IPS DF 6.9 (cell line): ENCODE data around the gene PMF1.

Experiments
- DNase-seq: peaks from one replicate; pipeline ENCODE4 v3.0.0-alpha.2; 2013; ENCODE audit warnings: low read depth, low spot score
- H3K27ac ChIP-seq: one replicate; pipeline ENCODE4 v1.5.1; 2013; ENCODE audit warnings: low read length, control low read depth
- H3K27me3 ChIP-seq: 2 replicates; pipeline ENCODE4 v1.6.1; 2013; ENCODE audit warnings: mild to moderate bottlenecking, low read length; ENCODE audit not compliant: control insufficient read depth, insufficient read depth
- H3K36me3 ChIP-seq: 2 replicates; pipeline ENCODE4 v1.6.1; 2013; ENCODE audit warnings: low read length; ENCODE audit not compliant: control insufficient read depth, insufficient read depth
- H3K4me1 ChIP-seq: 2 replicates; pipeline ENCODE4 v1.6.1; 2013; ENCODE audit warnings: low read length; ENCODE audit not compliant: control insufficient read depth, insufficient read depth
- H3K4me3 ChIP-seq: 2 replicates; pipeline ENCODE4 v1.5.1; 2013; ENCODE audit warnings: mild to moderate bottlenecking, low read length
- H3K9me3 ChIP-seq: 2 replicates; pipeline ENCODE4 v1.6.1; 2013; ENCODE audit warnings: low read length, inconsistent platforms; ENCODE audit not compliant: control insufficient read depth, insufficient read depth
- WGBS: extraction: QIAGEN DNeasy Blood & Tissue Kit; methylation state at CpG from one replicate; pipeline ENCODE4 v1.1.7; 2013; ENCODE audit warnings: mixed read lengths, missing lambda C conversion rate; ENCODE audit not compliant: insufficient read length, insufficient coverage; 5-methylcytosine and 5-hydroxymethylcytosine counted together

PMF1 gene

DNA sequence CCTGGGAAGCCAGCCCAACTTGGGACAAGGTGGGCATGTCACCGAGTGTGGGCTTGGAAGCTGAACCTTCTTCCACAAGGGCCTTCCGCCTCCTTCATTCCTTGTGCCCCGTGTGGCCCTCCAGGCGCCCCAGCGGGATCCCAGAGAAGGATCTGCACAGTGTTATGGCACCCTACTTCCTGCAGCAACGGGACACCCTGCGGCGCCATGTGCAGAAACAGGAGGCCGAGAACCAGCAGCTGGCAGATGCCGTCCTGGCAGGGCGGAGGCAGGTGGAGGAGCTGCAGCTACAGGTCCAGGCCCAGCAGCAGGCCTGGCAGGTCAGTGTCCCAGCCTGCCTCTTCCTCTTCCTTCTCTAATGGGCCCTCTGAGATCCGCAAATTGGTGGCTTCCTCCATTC is 23.4 kb downstream of the PMF1 start:
- H3K4me1 ChIP-seq, result no peaks in the 10 kb centered on the region
- peaks cover 21% of the 10 kb centered on the region for H3K36me3 ChIP-seq
- H3K4me3 ChIP-seq, result no peak overlapping the region
- DNase-seq, result no peak
- no peaks in the 10 kb centered on the region for H3K9me3 ChIP-seq
- H3K27me3 ChIP-seq, result no peaks in the 10 kb centered on the region
- WGBS, result no CpG with 5 or more reads among the region's 12 CpGs
- H3K27ac ChIP-seq, result no peak overlapping the region

DNA sequence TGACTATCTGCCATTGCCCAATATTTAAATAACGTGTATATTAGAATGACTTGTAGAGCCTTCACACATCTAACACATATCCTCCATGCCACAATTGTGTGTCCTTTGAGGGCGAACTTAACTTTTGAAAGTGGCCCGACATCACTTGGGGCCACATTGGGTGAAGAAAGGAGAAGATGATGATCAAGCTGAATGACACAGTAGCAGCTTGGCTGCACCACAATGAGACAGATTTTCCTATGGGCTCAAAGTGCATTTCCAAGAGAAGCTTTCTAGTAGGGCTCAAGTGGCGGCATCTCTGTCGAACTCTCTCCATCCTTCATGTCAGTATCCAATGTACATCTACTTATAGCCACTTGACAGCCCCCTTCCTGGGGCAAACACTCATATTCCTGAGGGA is 25.4 kb downstream of the PMF1 start:
- H3K4me1 ChIP-seq, result no peaks in the 10 kb centered on the region
- no peaks in the 10 kb centered on the region for H3K9me3 ChIP-seq
- no peaks in the 10 kb centered on the region for H3K27me3 ChIP-seq
- H3K36me3 ChIP-seq, result peaks cover 24% of the 10 kb centered on the region
- no peak for DNase-seq
- H3K4me3 ChIP-seq, result no peak overlapping the region
- H3K27ac ChIP-seq, result no peak overlapping the region
- WGBS, result no CpG with 5 or more reads among the region's 5 CpGs

DNA sequence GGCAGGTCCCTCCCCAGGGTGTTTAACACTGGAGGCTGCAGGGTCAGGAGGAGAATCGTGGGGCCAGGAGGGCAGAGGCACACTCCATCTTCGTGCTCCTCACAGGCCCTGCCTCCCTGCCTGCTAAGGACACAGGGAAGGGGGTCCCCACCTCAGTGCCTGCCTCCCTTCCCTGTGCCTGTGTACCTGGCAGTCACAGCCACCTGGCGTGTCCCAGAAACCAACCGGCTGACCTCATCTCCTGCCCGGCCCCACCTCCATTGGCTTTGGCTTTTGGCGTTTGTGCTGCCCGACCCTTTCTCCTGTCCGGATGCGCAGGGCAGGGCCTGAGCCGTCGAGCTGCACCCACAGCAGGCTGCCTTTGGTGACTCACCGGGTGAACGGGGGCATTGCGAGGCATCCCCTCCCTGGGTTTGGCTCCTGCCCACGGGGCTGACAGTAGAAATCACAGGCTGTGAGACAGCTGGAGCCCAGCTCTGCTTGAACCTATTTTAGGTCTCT is 28.6 kb downstream of the PMF1 start:
- no CpG with 5 or more reads among the region's 15 CpGs for WGBS
- no peak for DNase-seq
- H3K4me1 ChIP-seq, result peaks cover 8% of the 10 kb centered on the region; the same call in 1 of the 2 replicates
- no peak overlapping the region for H3K4me3 ChIP-seq
- no peaks in the 10 kb centered on the region for H3K27me3 ChIP-seq
- peaks cover 21% of the 10 kb centered on the region for H3K36me3 ChIP-seq
- no peak overlapping the region for H3K27ac ChIP-seq
- no peaks in the 10 kb centered on the region for H3K9me3 ChIP-seq

DNA sequence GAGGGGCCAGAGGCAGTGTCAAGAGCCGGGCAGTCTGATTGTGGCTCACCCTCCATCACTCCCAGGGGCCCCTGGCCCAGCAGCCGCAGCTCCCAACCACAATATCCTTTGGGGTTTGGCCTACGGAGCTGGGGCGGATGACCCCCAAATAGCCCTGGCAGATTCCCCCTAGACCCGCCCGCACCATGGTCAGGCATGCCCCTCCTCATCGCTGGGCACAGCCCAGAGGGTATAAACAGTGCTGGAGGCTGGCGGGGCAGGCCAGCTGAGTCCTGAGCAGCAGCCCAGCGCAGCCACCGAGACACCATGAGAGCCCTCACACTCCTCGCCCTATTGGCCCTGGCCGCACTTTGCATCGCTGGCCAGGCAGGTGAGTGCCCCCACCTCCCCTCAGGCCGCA is 29.1 kb downstream of the PMF1 start, which contains the start of gene BGLAP:
TSS of gene BGLAP (plus strand) at position 259 of the 400 bp plus-strand sequence. CDS start at position 307, 48 bp downstream.
- Histone ChIP-seq H3K27me3 (no peaks in the 10 kb centered on the region), H3K27ac (no peak within 1 kb of the TSS), H3K9me3 (no peaks in the 10 kb centered on the region), H3K4me1 (peaks cover 10% of the 10 kb centered on the region; the same call in 1 of the 2 replicates), H3K4me3 (no peak within 1 kb of the TSS), H3K36me3 (peaks cover 17% of the 10 kb centered on the region; the same call in 1 of the 2 replicates)
- no CpG with 5 or more reads among the region's 14 CpGs for WGBS
- no peak for DNase-seq

DNA sequence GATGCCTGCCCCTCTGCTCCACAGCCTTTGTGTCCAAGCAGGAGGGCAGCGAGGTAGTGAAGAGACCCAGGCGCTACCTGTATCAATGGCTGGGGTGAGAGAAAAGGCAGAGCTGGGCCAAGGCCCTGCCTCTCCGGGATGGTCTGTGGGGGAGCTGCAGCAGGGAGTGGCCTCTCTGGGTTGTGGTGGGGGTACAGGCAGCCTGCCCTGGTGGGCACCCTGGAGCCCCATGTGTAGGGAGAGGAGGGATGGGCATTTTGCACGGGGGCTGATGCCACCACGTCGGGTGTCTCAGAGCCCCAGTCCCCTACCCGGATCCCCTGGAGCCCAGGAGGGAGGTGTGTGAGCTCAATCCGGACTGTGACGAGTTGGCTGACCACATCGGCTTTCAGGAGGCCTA is 29.9 kb downstream of the PMF1 start:
- no peaks in the 10 kb centered on the region for H3K27me3 ChIP-seq
- no peaks in the 10 kb centered on the region for H3K9me3 ChIP-seq
- H3K36me3 ChIP-seq, result peaks cover 15% of the 10 kb centered on the region; the same call in 1 of the 2 replicates
- DNase-seq, result no peak
- WGBS, result no CpG with 5 or more reads among the region's 10 CpGs
- H3K4me1 ChIP-seq, result peaks cover 12% of the 10 kb centered on the region; the same call in 1 of the 2 replicates
- H3K4me3 ChIP-seq, result no peak overlapping the region
- H3K27ac ChIP-seq, result no peak overlapping the region

DNA sequence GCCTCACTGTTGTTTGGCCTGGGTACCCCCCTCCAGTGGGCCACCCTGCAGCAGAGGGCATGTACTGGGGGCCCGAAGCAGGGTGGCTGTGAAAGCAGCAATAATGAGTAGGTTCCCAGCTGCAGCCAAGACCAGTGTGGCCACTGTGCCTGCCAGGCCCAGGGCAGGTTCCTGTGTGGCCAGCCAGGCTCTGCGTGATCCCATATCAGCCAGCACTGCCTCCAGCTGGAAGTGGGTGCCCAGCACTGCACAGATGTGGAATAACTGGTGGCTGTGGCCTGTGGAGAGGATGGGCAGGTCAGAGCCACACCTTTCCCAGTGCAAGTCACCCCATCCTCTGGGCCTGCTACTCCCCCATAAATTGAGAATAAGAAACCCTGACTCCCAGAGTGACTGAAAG is 31.3 kb downstream of the PMF1 start:
- Histone ChIP-seq H3K4me3 (no peak overlapping the region), H3K36me3 (peaks cover 7% of the 10 kb centered on the region; the same call in 1 of the 2 replicates), H3K9me3 (no peaks in the 10 kb centered on the region), H3K27ac (no peak overlapping the region), H3K4me1 (peaks cover 14% of the 10 kb centered on the region; the same call in 1 of the 2 replicates), H3K27me3 (no peaks in the 10 kb centered on the region)
- WGBS, result no CpG with 5 or more reads among the region's 2 CpGs
- DNase-seq, result no peak

DNA sequence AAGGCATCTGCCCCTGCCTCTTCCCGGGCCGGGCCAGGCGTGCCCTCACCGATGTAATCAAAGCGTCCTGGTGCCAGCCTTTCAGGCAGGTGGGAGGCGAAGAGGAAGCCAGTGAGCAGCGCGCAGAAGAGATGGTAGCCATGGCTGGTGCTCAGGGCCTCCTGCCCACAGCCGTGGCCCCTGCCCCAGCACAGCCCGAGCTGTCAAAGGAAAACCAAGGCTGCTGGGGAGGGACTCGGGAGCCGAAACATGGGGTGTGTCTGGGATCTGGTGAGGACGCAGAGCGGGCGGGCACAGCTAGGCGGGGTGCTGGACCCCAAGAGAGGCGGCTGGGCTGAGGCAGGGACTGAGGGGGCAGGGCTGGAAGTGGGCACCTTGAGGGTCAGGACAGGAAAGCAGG is 31.9 kb downstream of the PMF1 start:
- Histone ChIP-seq H3K4me3 (no peak overlapping the region), H3K27me3 (no peaks in the 10 kb centered on the region), H3K4me1 (peaks cover 14% of the 10 kb centered on the region; the same call in 1 of the 2 replicates), H3K9me3 (no peaks in the 10 kb centered on the region), H3K36me3 (0 out of 2 replicates have a peak, but pooled peaks cover 5% of the 10 kb centered on the region), H3K27ac (no peak overlapping the region)
- DNase-seq, result no peak
- no CpG with 5 or more reads among the region's 17 CpGs for WGBS

DNA sequence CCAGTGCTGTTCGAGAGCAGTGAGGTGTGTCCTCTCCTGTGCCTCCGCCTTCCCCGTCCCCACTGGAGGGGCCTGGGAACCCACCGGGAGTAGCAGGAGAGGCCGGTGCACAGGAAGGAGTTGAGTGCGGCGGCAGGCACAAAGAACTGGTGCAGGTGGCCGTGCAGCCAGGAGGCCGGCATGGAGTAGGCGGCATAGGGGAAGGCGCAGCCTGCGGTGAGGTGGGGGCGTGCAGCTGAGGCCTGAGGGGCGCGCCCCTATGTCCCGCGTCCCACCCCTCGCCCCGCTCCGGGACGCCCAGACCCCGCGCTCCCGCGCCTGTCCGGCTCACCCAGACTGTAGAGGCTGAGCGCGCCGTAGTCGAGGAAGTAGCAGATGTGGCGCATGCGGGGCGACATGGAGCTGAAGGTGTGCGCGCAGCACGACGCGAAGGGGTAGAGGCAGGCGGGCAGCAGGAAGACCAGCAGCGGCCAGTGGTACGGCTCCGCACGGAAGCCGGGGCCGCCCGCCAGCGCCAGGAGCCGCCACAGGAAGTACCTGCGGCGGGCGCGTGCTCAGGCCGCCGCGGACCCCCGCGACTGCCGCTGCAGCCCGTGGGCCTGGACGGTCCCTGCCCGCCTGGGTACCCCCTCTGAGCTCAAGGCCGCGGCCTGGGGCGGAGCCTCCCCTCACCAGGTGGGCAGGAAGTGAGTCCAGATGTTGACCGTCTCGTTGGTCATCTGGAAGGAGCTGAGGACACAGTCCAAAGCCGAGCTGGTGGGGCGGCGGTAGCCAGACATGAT is 32.8 kb downstream of the PMF1 start:
- Histone ChIP-seq H3K36me3 (peaks cover 14% of the 10 kb centered on the region), H3K27ac (no peak overlapping the region), H3K9me3 (no peaks in the 10 kb centered on the region), H3K4me1 (peaks cover 14% of the 10 kb centered on the region; the same call in 1 of the 2 replicates), H3K27me3 (no peaks in the 10 kb centered on the region), H3K4me3 (peak overlapping the region; percentile 27; the same call in 1 of the 2 replicates)
- DNase-seq, result no peak
- WGBS, result no CpG with 5 or more reads among the region's 69 CpGs

DNA sequence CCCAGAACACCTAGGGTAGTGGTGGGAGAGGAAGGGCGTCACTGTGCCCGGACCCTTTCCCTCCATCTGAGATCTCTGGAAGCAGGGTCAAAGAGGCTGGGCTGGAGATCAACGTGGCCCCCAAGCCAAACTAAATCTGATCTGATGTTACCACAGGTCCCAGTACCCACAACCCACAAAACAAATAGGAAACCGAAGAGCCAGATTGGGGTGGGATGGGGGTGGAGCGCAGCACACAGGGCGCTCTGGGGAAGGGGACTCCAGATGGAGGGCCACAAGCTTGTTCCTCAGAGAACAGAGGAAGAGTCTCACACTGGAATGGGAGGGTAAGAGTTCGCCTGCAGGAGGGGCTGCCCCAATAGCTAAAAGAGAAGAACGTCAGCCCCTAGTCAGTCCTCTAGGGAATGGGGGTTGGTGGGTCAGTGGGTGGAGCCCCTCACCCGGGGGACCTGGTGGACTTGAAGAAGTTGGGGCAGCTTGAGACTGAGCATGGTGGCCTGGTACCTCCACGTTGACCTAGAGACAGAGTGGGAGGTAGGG is 33.5 kb downstream of the PMF1 start:
- Histone ChIP-seq H3K27ac (no peak overlapping the region), H3K4me1 (peaks cover 14% of the 10 kb centered on the region; the same call in 1 of the 2 replicates), H3K4me3 (no peak overlapping the region; the same call in 1 of the 2 replicates), H3K36me3 (peaks cover 21% of the 10 kb centered on the region), H3K27me3 (no peaks in the 10 kb centered on the region), H3K9me3 (no peaks in the 10 kb centered on the region)
- WGBS, result no CpG with 5 or more reads among the region's 10 CpGs
- DNase-seq, result no peak

DNA sequence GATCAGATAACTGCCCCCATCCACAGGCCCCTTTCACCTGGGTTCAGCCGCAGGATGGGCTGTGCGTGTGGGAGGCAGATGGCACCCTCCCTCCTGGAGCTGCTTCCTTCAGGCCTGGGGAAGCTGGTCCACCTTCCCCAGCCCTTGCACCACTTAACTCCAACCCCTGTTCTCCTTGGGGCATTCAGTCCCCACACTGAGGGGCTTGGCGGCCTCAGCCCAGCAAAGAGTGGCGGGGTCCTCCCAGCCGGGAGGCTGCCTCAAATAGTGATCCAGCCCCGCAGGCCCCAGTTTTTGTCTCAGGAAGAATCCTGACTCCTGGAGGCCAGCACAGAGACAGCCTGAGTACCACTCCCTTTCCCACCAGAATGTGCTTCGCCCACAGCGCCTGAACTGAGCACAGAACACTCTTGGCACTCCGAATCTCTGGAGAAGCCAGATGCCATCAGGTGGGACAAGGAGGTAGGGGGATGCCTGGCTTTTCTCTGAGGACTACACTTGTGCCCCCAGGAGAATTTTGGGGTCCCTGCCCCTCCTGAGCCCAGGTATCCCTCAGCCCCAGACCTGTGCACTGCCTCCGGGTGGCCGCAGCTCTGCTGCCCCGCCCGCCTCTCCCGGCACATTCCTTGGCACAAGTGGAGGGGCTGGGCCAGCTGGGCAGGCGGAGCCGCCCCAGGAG is 34.1 kb downstream of the PMF1 start:
- no peak overlapping the region for H3K27ac ChIP-seq
- DNase-seq, result no peak
- H3K36me3 ChIP-seq, result peaks cover 24% of the 10 kb centered on the region
- WGBS, result no CpG with 5 or more reads among the region's 16 CpGs
- no peaks in the 10 kb centered on the region for H3K9me3 ChIP-seq
- no peak overlapping the region for H3K4me3 ChIP-seq
- H3K4me1 ChIP-seq, result peaks cover 14% of the 10 kb centered on the region; the same call in 1 of the 2 replicates
- H3K27me3 ChIP-seq, result no peaks in the 10 kb centered on the region
